GM21576 (cell line): ENCODE measurements around the gene ZNF516.

ENCODE experiments used
- ATAC-seq: cut with Tn5 transposase; IDR thresholded peaks from one replicate; pipeline ENCODE4 v1.9.1; 2021; ENCODE audit warnings: mild to moderate bottlenecking, moderate library complexity; ENCODE audit not compliant: unreplicated experiment

Gene ZNF516

DNA sequence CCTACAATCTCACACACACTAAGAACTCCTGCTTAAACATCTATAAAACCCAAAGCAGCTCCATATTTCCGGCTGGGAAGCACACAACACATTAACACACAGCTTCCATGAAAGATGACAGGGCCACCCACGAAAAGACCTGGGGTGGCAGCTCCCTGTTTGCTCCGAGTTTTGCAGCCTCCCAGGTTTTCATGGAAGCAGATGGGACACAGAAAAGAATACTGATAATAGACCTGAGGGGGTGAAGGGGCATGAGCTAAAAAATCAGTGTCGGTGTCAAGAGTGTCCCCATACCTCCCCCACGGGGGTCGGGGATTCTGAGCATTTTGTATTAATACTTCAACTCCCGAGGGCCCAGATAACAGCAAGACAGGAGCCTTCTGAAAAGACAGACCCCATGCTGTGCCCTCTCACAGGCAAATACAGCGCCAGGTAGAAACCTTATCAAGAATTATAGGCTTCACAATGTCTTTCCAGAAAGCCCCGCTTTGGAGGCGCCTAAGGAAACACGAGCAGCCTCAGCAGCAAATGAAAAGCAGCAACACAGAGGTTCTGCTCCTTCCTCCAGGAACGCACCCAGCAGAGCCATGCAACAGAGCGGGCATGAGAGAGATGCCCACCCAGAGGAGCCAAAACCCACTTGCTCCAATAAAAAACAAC lies 50.5 kb downstream of the ZNF516 start:
- ATAC-seq, result no peak

DNA sequence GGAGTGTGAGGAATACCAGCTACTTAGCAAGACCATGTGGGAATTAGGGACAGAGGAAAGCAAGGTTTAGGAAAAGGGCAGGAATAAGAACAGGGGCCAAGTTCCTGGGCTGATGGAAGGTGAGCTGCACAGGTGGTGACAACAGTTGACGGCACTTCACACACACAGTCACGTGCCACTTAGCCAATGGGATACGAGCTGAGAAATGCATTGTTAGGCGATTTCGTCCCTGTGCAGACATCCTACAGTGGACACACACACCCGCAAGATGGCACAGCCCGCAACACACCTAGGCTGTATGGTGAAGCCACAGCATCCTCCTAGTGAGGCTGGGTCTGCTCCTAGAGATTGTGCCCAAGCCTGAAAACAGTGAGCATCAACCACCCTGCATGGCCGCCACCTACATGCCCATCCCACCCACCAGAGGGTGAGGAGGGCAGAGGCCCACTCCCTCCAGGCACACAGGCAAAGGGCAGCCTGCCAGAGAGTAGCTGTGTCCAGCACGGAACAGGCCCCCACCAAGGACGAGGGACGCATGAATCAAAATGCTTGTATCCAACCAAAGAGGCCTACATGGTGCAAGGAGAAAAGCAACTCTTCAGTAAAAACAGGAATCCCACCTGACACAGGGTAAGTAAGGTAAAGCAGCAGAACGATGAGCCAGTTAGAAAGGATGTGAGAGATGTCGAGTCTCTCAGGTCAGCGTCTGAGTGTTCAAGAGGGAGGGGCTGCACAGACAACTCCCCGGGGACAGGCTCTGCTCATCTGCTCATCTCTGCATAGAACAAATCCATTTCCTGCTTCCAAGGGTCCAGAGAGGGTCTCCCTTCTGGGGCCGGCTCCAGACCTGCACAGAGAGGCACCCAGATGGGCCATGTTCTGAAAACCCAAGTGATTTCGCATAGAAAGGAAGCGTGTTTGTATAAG lies 51.3 kb downstream of the ZNF516 start:
- no peak for ATAC-seq

DNA sequence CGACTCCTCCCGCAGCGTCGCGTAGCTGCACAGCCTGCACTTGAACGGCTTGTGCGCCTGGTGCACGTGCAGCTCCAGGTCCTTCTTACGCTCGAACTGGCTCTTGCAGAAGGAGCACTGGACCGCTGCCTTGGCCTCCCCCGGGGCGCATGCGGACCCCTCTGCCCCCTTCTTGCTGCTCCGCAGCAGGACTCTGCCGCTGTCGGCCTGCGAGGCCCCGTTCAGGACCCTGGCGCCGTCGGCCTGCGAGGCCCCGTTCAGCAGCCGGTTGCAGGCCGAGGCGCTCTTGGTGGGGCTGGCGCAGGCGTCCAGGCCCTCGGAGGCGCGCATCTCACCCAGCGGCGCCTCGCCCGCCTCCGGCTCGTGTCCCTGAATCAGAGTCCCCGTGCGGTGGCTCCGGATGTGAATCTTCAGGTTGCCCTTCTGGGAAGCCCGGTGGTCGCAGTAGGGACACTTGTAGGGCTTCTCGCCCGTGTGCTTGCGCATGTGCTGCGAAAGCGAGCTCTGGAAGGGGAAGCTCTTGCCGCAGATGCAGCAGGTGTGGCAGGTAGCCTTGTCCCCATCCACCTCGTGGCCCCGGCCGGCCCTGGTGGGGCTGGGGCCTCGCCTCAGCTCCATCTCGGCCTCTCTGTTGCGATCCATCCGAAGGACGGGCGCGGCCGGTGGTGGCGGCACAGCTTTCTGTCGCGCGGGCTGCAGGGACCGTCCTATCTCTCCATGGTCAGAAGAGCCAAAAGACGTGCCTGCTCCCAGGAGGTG lies 52.5 kb downstream of the ZNF516 start:
- ATAC-seq, result no peak

DNA sequence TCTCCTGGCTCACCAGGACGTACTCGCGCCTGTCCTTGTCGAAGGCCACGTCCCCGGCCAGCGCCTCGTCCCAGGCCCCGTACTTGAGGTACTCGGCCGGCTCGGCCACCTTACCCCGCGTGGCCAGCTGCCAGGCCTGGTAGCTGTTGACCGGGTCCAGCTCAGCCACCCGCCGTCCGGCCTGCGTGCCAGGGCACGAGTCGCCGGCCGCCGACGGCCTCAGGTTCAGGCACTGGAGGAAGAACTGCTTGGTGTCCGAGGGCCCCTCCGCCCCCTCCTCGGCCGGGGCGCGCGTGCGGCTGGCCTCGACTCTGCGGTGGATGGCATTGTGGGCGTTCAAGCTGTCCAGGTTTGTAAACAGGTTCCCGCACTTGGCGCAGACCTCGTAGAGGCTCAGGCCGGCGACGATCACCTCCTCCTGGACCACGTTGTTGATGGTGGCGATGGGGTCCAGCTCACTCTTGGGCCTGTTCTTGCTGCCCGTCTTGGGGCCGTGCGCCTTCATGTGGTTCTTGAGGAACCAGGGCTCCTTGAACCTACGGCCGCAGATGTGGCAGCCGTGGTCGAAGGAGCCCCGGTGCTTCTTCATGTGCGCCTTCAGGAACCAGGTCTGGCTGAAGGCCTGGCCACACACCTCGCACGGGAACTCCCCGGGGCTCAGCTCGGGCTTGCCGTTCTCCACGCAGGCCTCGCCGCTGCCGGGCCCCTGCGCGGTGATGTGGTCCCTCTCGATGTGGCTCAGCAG lies 53.2 kb downstream of the ZNF516 start:
- ATAC-seq, result no peak

DNA sequence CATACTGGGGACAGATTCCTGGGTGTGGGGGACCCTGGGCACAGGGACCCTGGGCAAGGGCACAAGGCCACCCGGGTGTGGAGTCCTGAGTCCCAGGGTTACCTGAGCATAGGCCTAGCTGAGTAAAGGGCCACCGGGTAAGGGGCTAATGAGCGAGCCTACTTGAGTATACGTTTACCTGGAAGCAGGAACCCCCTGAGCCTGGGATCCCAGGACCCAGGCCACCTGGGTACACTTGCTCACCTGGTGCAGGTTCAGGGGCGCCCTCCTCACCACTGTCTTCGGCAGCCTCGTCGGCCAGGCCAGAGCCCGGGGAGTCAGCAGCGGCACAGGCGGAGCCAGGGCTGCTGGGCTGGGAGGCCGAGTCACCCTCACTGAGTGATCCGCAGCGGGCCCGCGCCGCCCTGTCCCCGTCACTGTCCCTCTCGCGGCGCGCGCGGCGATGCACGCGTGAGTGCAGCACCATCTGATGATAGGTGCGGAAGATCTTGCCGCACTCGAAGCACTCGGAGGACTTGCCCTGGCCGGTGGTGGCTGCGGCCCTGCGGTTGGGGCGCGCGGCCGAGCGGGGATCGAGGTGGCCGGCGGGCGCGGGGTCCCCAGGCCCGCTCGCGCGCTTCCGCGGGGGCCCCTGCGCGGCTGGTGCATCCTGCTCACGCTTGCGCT lies 53.9 kb downstream of the ZNF516 start:
- ATAC-seq, result no peak

DNA sequence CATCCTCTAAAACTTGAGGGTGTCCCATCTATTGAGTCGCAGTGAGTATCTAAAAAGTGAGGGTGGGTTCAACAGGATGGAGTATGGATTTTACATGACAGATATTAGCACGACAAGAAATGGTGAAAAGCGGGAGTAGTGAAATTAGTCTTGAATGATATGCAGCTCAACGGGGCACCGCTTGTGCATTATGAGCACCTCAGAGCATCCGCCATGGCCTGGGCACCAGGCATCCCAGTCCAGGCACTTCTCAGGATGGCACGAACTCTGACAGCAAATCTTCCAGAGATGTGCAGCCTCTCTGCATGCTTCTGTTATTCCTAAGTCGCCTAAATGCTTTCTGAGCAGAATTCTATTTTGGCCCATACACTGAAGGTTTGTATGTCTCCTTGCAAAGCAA lies 57.1 kb downstream of the ZNF516 start:
- no peak for ATAC-seq

DNA sequence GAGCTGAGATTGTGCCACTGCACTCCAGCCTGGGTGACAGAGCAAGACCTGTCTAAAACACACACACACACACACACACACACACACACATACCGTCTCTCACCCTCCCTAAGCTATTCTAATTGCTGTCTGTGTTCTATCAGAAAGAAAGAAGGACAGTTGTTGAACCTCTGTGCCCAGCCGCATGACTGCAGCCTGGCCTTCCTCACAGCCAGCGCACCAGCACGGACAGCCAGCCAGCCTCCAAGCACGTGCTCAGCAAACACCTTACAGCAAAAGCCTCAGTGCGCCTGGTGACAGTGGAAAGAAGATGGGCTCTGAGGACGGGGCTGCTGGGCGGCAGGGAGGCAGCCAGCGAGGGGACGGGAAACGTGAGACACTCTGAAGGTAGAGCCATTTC lies 58.0 kb downstream of the ZNF516 start:
- no peak for ATAC-seq

DNA sequence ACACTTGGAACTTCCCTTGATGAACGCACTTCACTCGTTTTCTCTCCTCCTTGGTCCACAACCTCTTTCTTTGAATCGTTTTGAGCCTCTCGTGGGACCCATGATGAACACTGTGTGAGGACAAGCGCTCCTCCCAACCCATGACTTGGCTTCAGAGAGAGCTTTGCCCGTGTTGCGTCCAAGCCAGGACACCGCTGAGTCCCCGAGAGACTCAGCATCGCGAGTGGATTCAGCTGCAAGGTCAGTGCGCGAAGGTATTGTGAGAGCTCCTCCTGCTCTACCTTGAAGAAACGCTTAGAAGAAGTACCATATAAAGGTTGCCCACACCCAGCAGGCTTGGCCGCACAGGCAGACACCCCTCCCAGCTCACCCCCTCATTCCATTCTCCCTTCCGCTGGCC lies 58.7 kb downstream of the ZNF516 start:
- no peak for ATAC-seq

DNA sequence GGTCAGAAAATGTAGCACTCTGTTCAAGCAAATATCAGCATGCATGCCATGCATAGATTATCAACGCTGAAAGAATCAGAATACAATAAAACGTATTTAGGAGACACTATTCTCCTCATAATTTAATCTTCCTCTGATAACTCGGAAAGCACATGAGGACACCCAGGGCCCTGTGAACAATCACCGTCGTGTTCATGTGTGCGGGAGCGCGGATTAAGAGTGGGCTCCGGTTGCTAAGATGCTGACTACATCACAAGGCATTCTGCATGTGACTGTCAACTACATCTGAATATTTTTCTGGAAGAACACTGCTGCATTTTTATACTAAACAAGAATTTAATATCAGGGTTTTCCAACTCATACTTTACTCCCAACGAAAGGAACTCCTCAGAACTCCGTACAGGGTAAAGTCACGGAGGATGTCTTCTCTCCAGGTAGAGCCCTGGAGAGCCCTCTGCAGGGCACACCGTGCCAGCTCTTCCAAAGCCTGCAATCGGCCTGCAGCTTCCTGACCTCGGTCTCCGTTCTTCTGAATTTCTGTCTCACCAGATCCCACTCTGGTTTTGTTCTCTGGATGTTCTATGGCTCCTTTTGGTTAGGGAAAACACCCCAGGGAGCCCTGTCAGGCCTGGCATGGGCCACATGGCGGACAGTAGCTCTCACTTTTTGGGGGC lies 59.6 kb downstream of the ZNF516 start:
- ATAC-seq, result no peak

DNA sequence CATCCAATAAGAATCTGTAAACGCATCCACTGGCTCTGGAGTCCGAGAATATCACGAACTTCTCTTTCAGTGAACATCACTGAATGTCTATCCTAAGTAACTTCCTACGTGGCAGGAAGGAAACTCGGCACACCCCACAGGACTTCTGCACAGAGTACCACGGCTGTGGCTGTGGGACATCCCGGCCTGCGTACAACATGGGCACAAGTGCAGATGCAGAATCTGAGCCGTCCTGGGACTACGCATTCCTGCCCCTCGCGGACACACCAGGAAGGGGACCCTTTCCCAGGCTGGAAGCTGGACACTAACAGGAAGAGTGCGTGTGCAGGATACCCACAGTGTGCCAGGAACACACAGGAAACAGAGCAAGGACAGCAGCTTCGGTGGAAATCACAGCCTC lies 60.6 kb downstream of the ZNF516 start:
- no peak for ATAC-seq

DNA sequence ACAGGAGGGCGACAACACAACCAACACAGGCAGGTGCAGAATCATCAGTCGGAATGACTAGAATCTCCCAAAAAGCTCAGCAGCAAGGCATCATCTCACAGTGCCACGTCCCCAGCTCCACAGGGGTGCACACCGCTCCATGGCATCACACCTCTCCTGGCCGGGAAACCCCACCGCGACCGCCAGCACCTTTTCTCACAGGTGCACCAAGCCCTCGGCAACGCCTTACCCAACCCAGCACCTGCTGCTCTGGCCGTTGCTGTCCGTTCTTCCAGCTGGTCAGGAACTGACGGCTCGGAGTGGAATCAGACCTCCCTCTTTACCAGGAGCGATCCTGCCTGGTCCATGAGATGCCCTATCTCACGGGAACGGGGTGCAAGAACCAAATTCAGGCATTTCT lies 61.3 kb downstream of the ZNF516 start:
- ATAC-seq, result no peak

DNA sequence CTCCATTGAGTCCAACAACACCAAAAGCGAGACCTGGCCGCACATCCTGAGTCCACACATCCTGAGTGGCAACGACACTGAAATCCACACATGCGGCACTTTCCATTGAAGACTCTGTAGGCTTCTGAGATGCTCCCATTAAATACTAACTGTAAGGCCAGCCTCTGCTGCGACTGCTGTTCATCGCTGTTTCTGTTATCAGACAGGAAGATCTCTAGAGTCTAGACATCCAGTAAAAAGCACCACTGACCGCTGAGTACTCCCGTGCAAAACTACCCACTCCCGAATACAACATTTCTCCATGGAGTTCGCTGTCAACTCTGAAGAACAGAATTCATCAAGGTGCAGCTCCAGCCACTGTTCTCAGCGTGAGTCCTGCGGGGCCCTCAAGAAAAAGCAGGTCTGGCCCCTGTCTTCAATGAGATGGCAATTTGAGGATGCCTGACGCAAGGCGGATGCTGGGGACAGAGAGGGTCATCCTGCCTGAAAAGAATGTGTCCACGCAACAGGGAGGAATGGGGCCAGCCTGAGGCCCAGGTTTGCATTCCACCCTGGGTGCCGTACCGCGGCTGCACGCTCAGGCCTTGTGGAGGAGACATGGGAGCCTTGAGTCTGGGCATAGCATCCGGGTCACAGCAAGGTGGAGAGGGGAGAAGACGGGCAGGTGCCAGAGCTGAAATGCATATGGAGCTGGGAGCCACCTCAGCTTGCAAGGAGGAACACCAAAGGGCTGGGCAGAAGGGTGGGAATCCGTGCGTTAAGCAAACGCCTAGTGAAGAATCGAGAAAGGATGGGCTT lies 61.9 kb downstream of the ZNF516 start:
- ATAC-seq, result no peak

DNA sequence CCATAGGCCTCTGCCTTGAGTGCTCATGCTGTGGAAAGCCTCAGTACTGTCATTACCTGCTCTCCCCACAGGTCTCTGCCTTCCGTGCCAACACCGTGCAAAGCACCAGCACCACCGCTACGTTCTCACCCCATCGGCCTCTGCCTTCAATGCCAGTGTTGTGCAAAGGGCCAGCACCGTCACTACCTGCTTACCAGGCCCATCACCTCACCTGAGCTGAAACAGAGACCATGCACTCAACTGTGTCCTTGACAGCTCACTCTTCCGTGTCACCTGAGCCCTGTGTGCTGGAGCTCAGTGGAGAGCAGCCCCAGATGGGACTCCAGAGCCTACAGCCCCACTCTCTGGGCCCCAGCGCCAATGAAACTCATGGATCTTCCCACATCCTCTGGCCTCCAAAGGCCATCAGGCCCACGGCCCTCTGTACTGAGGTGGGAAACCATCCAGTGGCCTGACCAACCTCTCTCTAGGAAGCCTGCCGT lies 62.7 kb downstream of the ZNF516 start:
- ATAC-seq, result no peak

DNA sequence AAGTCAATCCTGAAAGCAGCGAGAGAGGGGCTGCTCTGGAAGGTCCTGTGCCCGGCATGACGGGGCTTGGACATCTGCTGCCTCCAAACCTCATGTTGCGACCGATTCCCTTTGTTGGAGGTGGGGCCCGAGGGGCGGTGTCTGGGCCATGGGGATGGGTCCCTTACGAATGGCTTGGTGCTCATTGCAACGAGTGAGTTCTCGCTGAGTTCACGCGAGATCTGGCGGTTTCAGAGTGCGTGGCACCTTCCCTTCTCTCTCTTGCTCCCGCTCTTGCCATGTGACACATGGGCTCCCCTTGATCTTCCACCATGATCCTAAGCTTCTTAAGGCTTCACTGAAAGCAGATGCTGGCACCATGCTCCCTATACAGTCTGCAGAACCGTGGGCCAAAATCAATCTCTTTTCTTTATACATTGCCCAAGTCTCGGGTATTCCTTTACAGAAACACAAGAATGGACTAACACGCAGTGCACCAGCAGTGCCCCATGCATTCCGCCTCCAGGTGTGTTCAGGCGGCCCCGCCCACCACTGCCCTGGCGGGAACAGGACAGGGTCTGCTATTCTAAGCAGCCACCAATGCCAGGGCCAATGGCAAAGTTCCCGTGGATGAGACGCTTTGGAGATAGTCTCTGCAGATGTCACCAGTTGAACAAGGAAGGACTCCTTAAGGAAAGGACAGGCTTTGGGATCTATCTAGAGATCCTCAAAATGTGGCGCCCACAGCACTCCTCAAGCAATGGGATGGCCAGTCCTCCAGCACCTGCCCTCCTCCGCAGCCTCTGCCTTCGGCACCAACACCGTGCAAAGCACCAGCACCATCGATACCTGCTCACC lies 63.4 kb downstream of the ZNF516 start:
- no peak for ATAC-seq

DNA sequence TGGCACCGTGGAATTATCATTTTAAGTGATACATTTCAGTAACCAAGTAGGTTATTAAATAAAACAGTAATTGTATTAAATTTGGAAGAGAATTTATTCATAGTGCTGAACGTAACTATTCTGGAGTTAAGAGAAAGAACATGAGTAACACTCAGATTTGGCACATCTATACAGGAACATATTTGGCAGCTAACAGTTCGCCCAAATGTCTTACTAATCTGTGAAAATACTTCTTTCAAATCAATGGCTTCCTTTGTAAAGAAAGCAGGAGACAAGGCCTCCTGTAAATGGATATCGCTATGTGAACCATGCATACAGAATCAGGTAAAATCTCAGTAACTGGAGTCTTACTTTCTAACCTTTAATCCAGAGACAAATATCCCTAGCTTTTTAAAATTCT lies 64.4 kb downstream of the ZNF516 start:
- no peak for ATAC-seq

DNA sequence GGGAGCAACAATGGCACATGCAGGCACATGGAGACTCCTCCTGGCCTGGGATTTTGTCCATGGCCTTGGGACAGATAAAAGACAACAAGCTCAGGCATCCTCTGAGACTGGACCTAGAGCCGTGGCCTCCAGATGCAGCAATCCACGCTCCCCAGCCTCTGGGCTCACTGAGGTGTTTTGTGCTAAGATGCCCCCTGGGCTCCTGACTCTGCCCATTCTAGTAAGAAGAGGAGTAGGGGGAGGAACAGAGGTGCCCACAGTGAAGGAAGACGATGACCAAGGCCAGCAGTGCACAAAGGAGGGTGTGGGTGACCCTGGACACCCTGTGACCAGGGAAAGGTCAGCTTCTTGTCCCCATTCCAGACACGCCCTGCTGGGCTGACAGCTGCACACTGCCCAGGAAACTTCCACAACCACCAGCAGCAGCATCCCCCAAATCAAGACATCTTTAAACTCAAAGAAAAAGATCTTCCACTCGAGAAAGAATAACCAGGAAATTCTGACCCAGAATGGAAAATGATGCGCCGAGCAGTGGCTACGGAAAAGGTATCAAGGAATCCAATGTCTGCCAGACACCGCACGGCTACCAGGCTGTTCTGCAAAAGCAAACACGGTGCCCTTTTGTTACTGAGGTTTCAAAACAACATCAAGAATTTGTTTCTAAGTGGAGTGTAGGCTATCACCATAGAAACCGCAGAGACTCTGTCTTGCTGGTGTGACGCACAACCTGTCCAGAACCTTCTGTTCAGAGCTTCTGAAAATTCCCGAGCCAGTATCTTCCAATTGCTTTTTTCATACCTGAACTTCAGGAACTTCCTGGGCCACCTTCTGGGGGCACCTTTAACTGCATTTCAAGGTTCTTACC lies 65.5 kb downstream of the ZNF516 start:
- ATAC-seq, result no peak
